GM12878 (cell line): ENCODE measurements around the gene GSTM2. TPM values are rescaled to one million over a fixed set of nuclear protein-coding genes. Genes with fewer than 3 reads are reported as not detected.

Source experiments
- ATAC-seq: fragments of 200-7000 bp; cut with Tn5 transposase; 3 replicates; pipeline ENCODE4 v1.9.1; 2020; ENCODE audit warnings: mild to moderate bottlenecking, moderate library complexity
- BruUV-seq: library from RNA; stranded (reverse); fragments of 400-500 nt; replicated peaks from 2 replicates; lab custom pipeline; 2021; lab: Mats Ljungman, UMichigan
- CTCF ChIA-PET: fragments of 300-600 bp; sonication (Branson Sonifier 250); formaldehyde crosslinking; extraction: SDS; loops from one replicate; lab custom pipeline; 2021; ENCODE audit warnings: inconsistent platforms; lab: Yijun Ruan, JAX
- POLR2A ChIA-PET: fragments of 350-600 bp; formaldehyde crosslinking; extraction: SDS; loops from one replicate; lab custom pipeline; 2021; ENCODE audit warnings: inconsistent platforms; lab: Charles Lee
- RAD21 ChIA-PET: fragments of 300-600 bp; sonication (Branson Sonifier 250); formaldehyde crosslinking; loops from one replicate; lab custom pipeline; 2023; ENCODE audit warnings: antibody characterized with exemption; ENCODE audit not compliant: unreplicated experiment; lab: Charles Lee
- SMC1A ChIA-PET: fragments of 300-600 bp; sonication (Branson Sonifier 250); formaldehyde crosslinking; loops from one replicate; lab custom pipeline; 2023; ENCODE audit not compliant: unreplicated experiment, uncharacterized antibody; lab: Charles Lee
- DNase-seq: peaks from one replicate; pipeline ENCODE4 v3.0.0-alpha.2; 2011; ENCODE audit warnings: low read depth, low spot score
- FAIRE-seq: peaks from 3 replicates; lab custom pipeline; 2011; peaks lifted over from hg19 to GRCh38; lab: Jason Lieb, UNC
- H2AFZ ChIP-seq: 2 replicates; pipeline ENCODE4 v1.6.0; 2011; ENCODE audit warnings: low read depth, low read length, control low read depth; ENCODE audit not compliant: control insufficient read depth
- H3K27ac ChIP-seq: 2 replicates; pipeline ENCODE4 v1.5.1; 2011; ENCODE audit warnings: control low read depth; ENCODE audit not compliant: control insufficient read depth, insufficient read depth
- H3K27me3 ChIP-seq, 2 experiments: replicated peaks in 1 of 2; 2 replicates each; pipeline versions ENCODE4 v1.6.0 to v1.6.1; 2011; ENCODE audit warnings: low read length in 1 of 2; ENCODE audit not compliant: control insufficient read depth in 2 of 2, insufficient read depth in 2 of 2
- H3K36me3 ChIP-seq, 2 experiments: 2 replicates each; pipeline ENCODE4 v1.5.1; 2011; ENCODE audit warnings: low read length in 1 of 2; ENCODE audit not compliant: control insufficient read depth in 2 of 2, insufficient read depth in 2 of 2
- H3K4me1 ChIP-seq: 2 replicates; pipeline ENCODE4 v1.6.1; 2011; ENCODE audit warnings: mild to moderate bottlenecking, low read length, moderate library complexity, mixed read lengths; ENCODE audit not compliant: control insufficient read depth, insufficient read depth
- H3K4me2 ChIP-seq: 2 replicates; pipeline ENCODE4 v1.6.0; 2011; ENCODE audit warnings: control low read depth; ENCODE audit not compliant: control insufficient read depth, insufficient read depth
- H3K4me3 ChIP-seq: fragments of 200-600 bp; sonication (generic); 2 replicates; pipeline ENCODE4 v1.5.1; 2016
- H3K79me2 ChIP-seq: 2 replicates; pipeline ENCODE4 v1.6.0; 2011; ENCODE audit warnings: low read length; ENCODE audit not compliant: control insufficient read depth, insufficient read depth
- H3K9ac ChIP-seq: 2 replicates; pipeline ENCODE4 v1.8.0; 2011; ENCODE audit warnings: low read length, control low read depth, mixed read lengths; ENCODE audit not compliant: control insufficient read depth, insufficient read depth
- H3K9me3 ChIP-seq: replicated peaks from 3 replicates; pipeline ENCODE4 v1.5.1; 2011; ENCODE audit warnings: mild to moderate bottlenecking, low read length; ENCODE audit not compliant: control insufficient read depth, insufficient read depth
- H4K20me1 ChIP-seq: 2 replicates; pipeline ENCODE4 v1.6.0; 2011; ENCODE audit not compliant: control insufficient read depth, insufficient read depth
- EP300 ChIP-seq, 2 experiments: fragments of 150-350 bp in 1 of 2; IDR thresholded peaks; 2 replicates each; pipeline ENCODE4 v1.6.1; 2011 to 2012; ENCODE audit warnings: low read depth in 2 of 2, low read length in 2 of 2, borderline replicate concordance in 1 of 2, improper control_type of control experiment in 1 of 2, inconsistent platforms in 1 of 2; ENCODE audit not compliant: control insufficient read depth in 1 of 2
- FOXM1 ChIP-seq: IDR thresholded peaks from 2 replicates; pipeline ENCODE4 v1.6.1; 2012; ENCODE audit warnings: low read depth, mild to moderate bottlenecking, inconsistent platforms, low read length, moderate library complexity
- POLR2AphosphoS2 ChIP-seq: IDR thresholded peaks from 2 replicates; pipeline ENCODE4 v1.6.1; 2011; ENCODE audit warnings: low read depth, mild to moderate bottlenecking, low read length, improper control_type of control experiment, moderate library complexity
- RELA ChIP-seq: fragments of 450-650 bp; IDR thresholded peaks from 2 replicates; pipeline ENCODE4 v1.8.0; 2014; ENCODE audit warnings: borderline replicate concordance; ENCODE audit not compliant: partially characterized antibody
- SIX5 ChIP-seq: IDR thresholded peaks from 2 replicates; pipeline ENCODE4 v1.6.1; 2011; ENCODE audit warnings: mild to moderate bottlenecking, low read depth, low read length, moderate library complexity; ENCODE audit not compliant: severe bottlenecking
- SPI1 ChIP-seq: IDR thresholded peaks from 2 replicates; pipeline ENCODE4 v1.6.1; 2011; ENCODE audit warnings: low read depth, mild to moderate bottlenecking, low read length, moderate library complexity, borderline replicate concordance; ENCODE audit not compliant: insufficient read depth
- ZNF622 ChIP-seq: fragments of 450-650 bp; IDR thresholded peaks from 2 replicates; pipeline ENCODE4 v1.6.1; 2017; ENCODE audit warnings: mild to moderate bottlenecking, inconsistent platforms
- ZZZ3 ChIP-seq: IDR thresholded peaks from 2 replicates; pipeline ENCODE4 v1.6.1; 2011; ENCODE audit warnings: low read depth; ENCODE audit not compliant: control insufficient read depth, insufficient read length
- WGBS: methylation state at CpG from one replicate; pipeline ENCODE4 v1.1.6; 2016; ENCODE audit warnings: low lambda C conversion rate; ENCODE audit not compliant: insufficient replicate concordance, insufficient coverage; ENCODE audit errors: missing lambda C conversion rate; 5-methylcytosine and 5-hydroxymethylcytosine counted together
- in situ Hi-C: fragments of 300-500 bp; cut with MboI; formaldehyde crosslinking; loops from 9 replicates; pipeline ENCODE4 v1.14.3; 2018; ENCODE audit warnings: mixed read lengths
- intact Hi-C: fragments of 100-400 bp; cut with micrococcal nuclease; formaldehyde crosslinking; loops from one replicate; pipeline ENCODE4 v1.14.2; 2022; ENCODE audit not compliant: unreplicated experiment
- polyA plus RNA-seq, 11 experiments: library from polyadenylated mRNA; depleted of rRNA in 4 of 11; unstranded in 6 of 11; stranded (reverse) in 5 of 11; fragments of >200 nt; fragmentation: Nextera tagmentation in 4 of 11; fragmentation: Illumina TruSeq in 1 of 11; extraction: Ambion mirVana in 4 of 11; extraction: Trizol in 1 of 11; gene quantifications; 1 replicate in 1 of 11; 2 replicates in 10 of 11; pipeline versions ENCODE4 v1.2.1 to v1.2.3, GENCODE V29; 2011 to 2016; ENCODE audit warnings: inconsistent platforms in 2 of 11, missing spikeins in 2 of 11, low read depth in 1 of 11
- total RNA-seq, 4 experiments: library from RNA; depleted of rRNA in 3 of 4; stranded (reverse); fragments of >200 nt in 3 of 4; fragmentation: Illumina TruSeq in 1 of 4; extraction: Trizol in 1 of 4; gene quantifications; 2 replicates each; pipeline versions ENCODE4 v1.2.1 to v1.2.3, GENCODE V29; 2013 to 2021
- TF ChIP-seq, protein P1 (sequence below): fragments of 450-650 bp; IDR thresholded peaks from 2 replicates; pipeline ENCODE4 v1.6.1; 2016; ENCODE audit warnings: mild to moderate bottlenecking
- TF ChIP-seq, protein P2 (sequence below): fragments of 450-650 bp; IDR thresholded peaks from 2 replicates; pipeline ENCODE4 v1.6.1; 2016; ENCODE audit warnings: mild to moderate bottlenecking, moderate library complexity, borderline replicate concordance
- TF ChIP-seq, protein P3 (sequence below): fragments of 450-650 bp; formaldehyde crosslinking; IDR thresholded peaks from 2 replicates; pipeline ENCODE4 v1.5.0; 2022; ENCODE audit warnings: mild to moderate bottlenecking, missing genetic modification characterization

Gene GSTM2
- total and polyA plus RNA-seq, 10 of the 15 experiments (the other 5 are each of a cell fraction or from before 2014, with no cell fraction given): 8.3 to 32.3 (median 20.2) TPM

DNA sequence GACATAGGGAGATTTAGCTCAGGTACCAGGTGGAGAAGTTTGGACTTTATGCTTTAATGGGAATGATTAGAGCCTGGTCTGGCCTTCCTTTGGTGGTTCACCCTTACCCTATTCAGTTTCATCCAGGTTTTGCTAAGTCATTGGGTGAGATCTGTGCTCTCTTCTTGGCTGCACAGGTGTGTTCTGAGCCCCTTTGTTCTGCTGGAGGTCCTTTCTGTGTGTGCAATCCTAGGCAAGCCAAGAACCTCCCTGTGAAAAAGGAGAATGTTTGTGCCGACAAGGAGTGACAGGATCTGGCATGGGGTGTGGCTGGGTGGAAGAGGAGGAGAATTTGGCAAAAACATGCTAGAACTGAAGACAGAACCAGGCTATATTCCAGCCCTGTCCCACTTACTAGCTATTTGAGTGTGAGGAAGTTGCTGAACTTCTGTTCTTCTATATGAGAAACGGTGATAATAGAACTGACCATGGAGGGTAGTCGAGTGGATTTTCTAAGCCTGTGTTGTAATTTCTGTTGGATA lies 48.8 kb downstream of the GSTM2 start:
- SMC1A ChIA-PET: interaction anchor here (1.6 kb wide), 1 partner anchor 29 kb away, joined by 3 read pairs; the partner anchor contains the start of gene GSTM1
- TF ChIP-seq, protein P1, sequence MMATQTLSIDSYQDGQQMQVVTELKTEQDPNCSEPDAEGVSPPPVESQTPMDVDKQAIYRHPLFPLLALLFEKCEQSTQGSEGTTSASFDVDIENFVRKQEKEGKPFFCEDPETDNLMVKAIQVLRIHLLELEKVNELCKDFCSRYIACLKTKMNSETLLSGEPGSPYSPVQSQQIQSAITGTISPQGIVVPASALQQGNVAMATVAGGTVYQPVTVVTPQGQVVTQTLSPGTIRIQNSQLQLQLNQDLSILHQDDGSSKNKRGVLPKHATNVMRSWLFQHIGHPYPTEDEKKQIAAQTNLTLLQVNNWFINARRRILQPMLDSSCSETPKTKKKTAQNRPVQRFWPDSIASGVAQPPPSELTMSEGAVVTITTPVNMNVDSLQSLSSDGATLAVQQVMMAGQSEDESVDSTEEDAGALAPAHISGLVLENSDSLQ: no peak
- TF ChIP-seq ZNF622 (no peak), EP300 (IDR thresholded peaks at IDR 0.05; ENCODE audit: borderline replicate concordance in 1 of 2, control insufficient read depth in 1 of 2, low read depth in 2 of 2, low read length in 2 of 2) (no peak), POLR2AphosphoS2 (no peak), SIX5 (no peak), ZZZ3 (no peak), FOXM1 (no peak), SPI1 (no peak), RELA (no peak)
- TF ChIP-seq, protein P2, sequence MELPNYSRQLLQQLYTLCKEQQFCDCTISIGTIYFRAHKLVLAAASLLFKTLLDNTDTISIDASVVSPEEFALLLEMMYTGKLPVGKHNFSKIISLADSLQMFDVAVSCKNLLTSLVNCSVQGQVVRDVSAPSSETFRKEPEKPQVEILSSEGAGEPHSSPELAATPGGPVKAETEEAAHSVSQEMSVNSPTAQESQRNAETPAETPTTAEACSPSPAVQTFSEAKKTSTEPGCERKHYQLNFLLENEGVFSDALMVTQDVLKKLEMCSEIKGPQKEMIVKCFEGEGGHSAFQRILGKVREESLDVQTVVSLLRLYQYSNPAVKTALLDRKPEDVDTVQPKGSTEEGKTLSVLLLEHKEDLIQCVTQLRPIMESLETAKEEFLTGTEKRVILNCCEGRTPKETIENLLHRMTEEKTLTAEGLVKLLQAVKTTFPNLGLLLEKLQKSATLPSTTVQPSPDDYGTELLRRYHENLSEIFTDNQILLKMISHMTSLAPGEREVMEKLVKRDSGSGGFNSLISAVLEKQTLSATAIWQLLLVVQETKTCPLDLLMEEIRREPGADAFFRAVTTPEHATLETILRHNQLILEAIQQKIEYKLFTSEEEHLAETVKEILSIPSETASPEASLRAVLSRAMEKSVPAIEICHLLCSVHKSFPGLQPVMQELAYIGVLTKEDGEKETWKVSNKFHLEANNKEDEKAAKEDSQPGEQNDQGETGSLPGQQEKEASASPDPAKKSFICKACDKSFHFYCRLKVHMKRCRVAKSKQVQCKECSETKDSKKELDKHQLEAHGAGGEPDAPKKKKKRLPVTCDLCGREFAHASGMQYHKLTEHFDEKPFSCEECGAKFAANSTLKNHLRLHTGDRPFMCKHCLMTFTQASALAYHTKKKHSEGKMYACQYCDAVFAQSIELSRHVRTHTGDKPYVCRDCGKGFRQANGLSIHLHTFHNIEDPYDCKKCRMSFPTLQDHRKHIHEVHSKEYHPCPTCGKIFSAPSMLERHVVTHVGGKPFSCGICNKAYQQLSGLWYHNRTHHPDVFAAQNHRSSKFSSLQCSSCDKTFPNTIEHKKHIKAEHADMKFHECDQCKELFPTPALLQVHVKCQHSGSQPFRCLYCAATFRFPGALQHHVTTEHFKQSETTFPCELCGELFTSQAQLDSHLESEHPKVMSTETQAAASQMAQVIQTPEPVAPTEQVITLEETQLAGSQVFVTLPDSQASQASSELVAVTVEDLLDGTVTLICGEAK: no peak
- TF ChIP-seq, protein P3, sequence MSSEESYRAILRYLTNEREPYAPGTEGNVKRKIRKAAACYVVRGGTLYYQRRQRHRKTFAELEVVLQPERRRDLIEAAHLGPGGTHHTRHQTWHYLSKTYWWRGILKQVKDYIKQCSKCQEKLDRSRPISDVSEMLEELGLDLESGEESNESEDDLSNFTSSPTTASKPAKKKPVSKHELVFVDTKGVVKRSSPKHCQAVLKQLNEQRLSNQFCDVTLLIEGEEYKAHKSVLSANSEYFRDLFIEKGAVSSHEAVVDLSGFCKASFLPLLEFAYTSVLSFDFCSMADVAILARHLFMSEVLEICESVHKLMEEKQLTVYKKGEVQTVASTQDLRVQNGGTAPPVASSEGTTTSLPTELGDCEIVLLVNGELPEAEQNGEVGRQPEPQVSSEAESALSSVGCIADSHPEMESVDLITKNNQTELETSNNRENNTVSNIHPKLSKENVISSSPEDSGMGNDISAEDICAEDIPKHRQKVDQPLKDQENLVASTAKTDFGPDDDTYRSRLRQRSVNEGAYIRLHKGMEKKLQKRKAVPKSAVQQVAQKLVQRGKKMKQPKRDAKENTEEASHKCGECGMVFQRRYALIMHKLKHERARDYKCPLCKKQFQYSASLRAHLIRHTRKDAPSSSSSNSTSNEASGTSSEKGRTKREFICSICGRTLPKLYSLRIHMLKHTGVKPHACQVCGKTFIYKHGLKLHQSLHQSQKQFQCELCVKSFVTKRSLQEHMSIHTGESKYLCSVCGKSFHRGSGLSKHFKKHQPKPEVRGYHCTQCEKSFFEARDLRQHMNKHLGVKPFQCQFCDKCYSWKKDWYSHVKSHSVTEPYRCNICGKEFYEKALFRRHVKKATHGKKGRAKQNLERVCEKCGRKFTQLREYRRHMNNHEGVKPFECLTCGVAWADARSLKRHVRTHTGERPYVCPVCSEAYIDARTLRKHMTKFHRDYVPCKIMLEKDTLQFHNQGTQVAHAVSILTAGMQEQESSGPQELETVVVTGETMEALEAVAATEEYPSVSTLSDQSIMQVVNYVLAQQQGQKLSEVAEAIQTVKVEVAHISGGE (CRISPR knock-in tag): no peak

More for the DNA sequence above, 48.8 kb downstream of the GSTM2 start:
- ChIA-PET CTCF (interaction anchor here (0.6 kb wide), 1 partner anchor 266 kb away, joined by 3 read pairs; no protein-coding TSS in a partner anchor), RAD21 (interaction anchor here (2.0 kb wide), 1 partner anchor 58 kb away, joined by 6 read pairs; no protein-coding TSS in a partner anchor), POLR2A (no interaction called here)
- no peak for ATAC-seq
- H4K20me1 ChIP-seq: no peaks in the 10 kb centered on the region
- no peak for DNase-seq
- H3K4me1 ChIP-seq: peaks cover 11% of the 10 kb centered on the region
- H3K27me3 ChIP-seq: no peaks in the 10 kb centered on the region
- no peak for FAIRE-seq
- no TSS peak for BruUV-seq
- no peaks in the 10 kb centered on the region for H3K79me2 ChIP-seq
- no peak overlapping the region for H3K27ac ChIP-seq
- in situ Hi-C loops (no loop called here), intact Hi-C loops (no loop called here)
- H3K9me3 ChIP-seq: no peaks in the 10 kb centered on the region; the same call in 2 of the 3 replicates
- H3K4me2 ChIP-seq: no peak overlapping the region
- no peak overlapping the region for H3K9ac ChIP-seq
- H3K4me3 ChIP-seq: no peak overlapping the region
- H2AFZ ChIP-seq: no peak overlapping the region
- no peaks in the 10 kb centered on the region for H3K36me3 ChIP-seq
- WGBS: 91% methylated on average over 3 of the region's 3 CpGs
